ENCODE data around the gene SPAG7.

SPAG7 gene

GRCh38 chr17:4949321-4950074 is 18.1 kb downstream of the SPAG7 start (continued):
- TF ChIP-seq OVOL3 (tag by site-specific recombination; IDR thresholded peaks at IDR 0.05) (0 out of 2 replicates have a peak, but pooled peaks have one; percentile 60), ZNF600 (tag by site-specific recombination; IDR thresholded peaks at IDR 0.05) (no peak), ZBTB26 (tag by site-specific recombination; optimal IDR thresholded peaks at IDR 0.05) (peak; percentile 96), TSHZ1 (tag by site-specific recombination; IDR thresholded peaks at IDR 0.05; ENCODE audit: borderline replicate concordance) (peak; percentile 55; the same call in 1 of the 2 replicates), ZNF350 (tag by site-specific recombination; IDR thresholded peaks at IDR 0.05) (no peak), ZNF302 (tag by site-specific recombination; IDR thresholded peaks at IDR 0.05; ENCODE audit: low read depth) (no peak), ZXDB (tag by site-specific recombination; IDR thresholded peaks at IDR 0.05) (no peak; the same call in 1 of the 2 replicates), ZFP69B (tag by site-specific recombination; IDR thresholded peaks at IDR 0.05) (peak; percentile 53; the same call in 1 of the 2 replicates), ZBTB21 (tag by site-specific recombination; IDR thresholded peaks at IDR 0.05) (no peak), ZSCAN30 (tag by site-specific recombination; IDR thresholded peaks at IDR 0.05) (peak; percentile 36; the same call in 1 of the 2 replicates), PRDM4 (tag by site-specific recombination; IDR thresholded peaks at IDR 0.05) (peak; percentile 37; the same call in 1 of the 2 replicates), ZNF449 (tag by site-specific recombination; IDR thresholded peaks at IDR 0.05) (peak; percentile 33; the same call in 1 of the 2 replicates), KLF8 (tag by site-specific recombination; IDR thresholded peaks at IDR 0.05) (0 out of 2 replicates have a peak, but pooled peaks have one; percentile 95), ZNF426 (tag by site-specific recombination; IDR thresholded peaks at IDR 0.05) (no peak), ZNF580 (tag by site-specific recombination; IDR thresholded peaks at IDR 0.05) (no peak)

- Histone ChIP-seq H3K36me3 (ENCODE audit: control insufficient read depth in 2 of 2, insufficient read depth in 1 of 2, low read length in 2 of 2) (peaks cover 16 to 34% of the 10 kb centered on the region in 2 experiments), H3K4me1 (ENCODE audit: control insufficient read depth, insufficient read depth, low read length) (peaks cover 21% of the 10 kb centered on the region), H3K9me3 (ENCODE audit: control insufficient read depth, insufficient read depth, low read depth, low read length) (no peaks in the 10 kb centered on the region), H3K4me3 (ENCODE audit: low read depth, low read length) (peak overlapping the region; percentile 97), H3K27ac (ENCODE audit: extremely low read depth, low read depth, low read length) (peak overlapping the region; percentile 99)
- ChIA-PET POLR2A (interaction anchor here (1.0 to 17.9 kb wide), 11 partner anchors 9 to 239 kb away, joined by 3 to 358 read pairs (median 7); partner anchors contain the start of genes CAMTA2, INCA1, KIF1C and PLD2), CTCF (interaction anchor here (1.2 kb wide), 1 partner anchor 9 kb away, joined by 3 read pairs; the partner anchor contains the start of genes RNF167 and SLC25A11)
- no peak for TF ChIP-seq ZNF302 (tag by site-specific recombination; IDR thresholded peaks at IDR 0.05; ENCODE audit: low read depth)
- TF ChIP-seq TCF7L2 (IDR thresholded peaks at IDR 0.05; ENCODE audit: borderline replicate concordance, low read depth, low read length) = no peak
- TF ChIP-seq PBX3 (CRISPR knock-in tag; IDR thresholded peaks at IDR 0.05) = peak; percentile 26; the same call in 1 of the 2 replicates
- peak; percentile 64; the same call in 1 of the 2 replicates for TF ChIP-seq ZNF335 (tag by site-specific recombination; conservative IDR thresholded peaks at IDR 0.05)
- 0 out of 2 replicates have a peak, but pooled peaks have one; percentile 84 for TF ChIP-seq IKZF3 (tag by site-specific recombination; IDR thresholded peaks at IDR 0.05)
- 0 out of 2 replicates have a peak, but pooled peaks have one; percentile 5 for TF ChIP-seq ZBTB17 (tag by site-specific recombination; IDR thresholded peaks at IDR 0.05)
- no peak for TF ChIP-seq RBAK (tag by site-specific recombination; IDR thresholded peaks at IDR 0.05)
- TF ChIP-seq GLIS2 (tag by site-specific recombination; IDR thresholded peaks at IDR 0.05) = peak; percentile 43; the same call in 1 of the 2 replicates
Measured at GRCh38 chr17:4948931-4949320, 18.7 kb downstream of the SPAG7 start.
